ENCODE measurements around the gene DNAH3.

DNA sequence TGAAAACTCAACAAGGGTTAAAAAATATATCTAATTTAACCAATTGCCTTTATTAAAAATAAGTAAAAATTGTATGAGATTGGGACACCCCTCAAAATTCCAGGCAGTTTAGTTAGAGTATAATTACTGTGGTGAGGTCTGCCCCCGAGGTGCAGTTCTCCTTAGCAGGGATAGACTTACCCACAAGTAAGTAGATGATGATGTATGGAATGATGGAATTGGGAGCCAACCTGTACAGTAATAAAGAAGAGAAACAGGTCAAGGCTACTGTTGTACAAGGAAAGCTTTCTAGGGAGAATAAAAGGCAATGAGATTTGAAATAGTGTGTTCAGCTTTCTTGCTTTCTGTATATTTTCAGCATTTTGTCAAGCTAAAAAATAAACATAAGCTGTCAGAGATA, 9.6 kb upstream of the DNAH3 start:
- TF ChIP-seq ZNF274 (IDR thresholded peaks at IDR 0.05; ENCODE audit: low read depth, low read length) (no peak), SUZ12 (IDR thresholded peaks at IDR 0.05; ENCODE audit: extremely low read depth, insufficient read depth, insufficient read length) (no peak)

All from NT2/D1 (cell line).